HG03439 (cell line): ENCODE results near the gene FAM217A.

Experiments used
- ATAC-seq: cut with Tn5 transposase; IDR thresholded peaks from one replicate; pipeline ENCODE4 v1.9.1; 2021; ENCODE audit warnings: mild to moderate bottlenecking, moderate library complexity; ENCODE audit not compliant: unreplicated experiment

Gene FAM217A

DNA sequence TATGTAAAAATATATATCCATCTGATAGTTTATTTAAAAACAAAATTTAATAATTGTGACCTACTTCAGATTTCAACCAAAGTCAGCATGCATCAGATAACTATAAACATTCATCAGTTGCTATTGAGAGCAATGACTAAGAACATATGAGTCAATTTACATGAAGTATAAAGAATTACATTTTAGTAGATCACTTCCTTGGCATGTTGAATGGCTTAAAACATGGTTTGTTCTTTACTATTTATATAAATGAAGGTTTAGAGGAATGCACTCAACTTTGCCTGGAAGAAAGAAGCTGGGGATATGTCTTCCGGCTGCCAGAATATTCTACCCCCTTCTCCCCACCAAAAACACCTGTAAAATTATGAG lies 6.4 kb upstream of the FAM217A start:
- no peak for ATAC-seq

DNA sequence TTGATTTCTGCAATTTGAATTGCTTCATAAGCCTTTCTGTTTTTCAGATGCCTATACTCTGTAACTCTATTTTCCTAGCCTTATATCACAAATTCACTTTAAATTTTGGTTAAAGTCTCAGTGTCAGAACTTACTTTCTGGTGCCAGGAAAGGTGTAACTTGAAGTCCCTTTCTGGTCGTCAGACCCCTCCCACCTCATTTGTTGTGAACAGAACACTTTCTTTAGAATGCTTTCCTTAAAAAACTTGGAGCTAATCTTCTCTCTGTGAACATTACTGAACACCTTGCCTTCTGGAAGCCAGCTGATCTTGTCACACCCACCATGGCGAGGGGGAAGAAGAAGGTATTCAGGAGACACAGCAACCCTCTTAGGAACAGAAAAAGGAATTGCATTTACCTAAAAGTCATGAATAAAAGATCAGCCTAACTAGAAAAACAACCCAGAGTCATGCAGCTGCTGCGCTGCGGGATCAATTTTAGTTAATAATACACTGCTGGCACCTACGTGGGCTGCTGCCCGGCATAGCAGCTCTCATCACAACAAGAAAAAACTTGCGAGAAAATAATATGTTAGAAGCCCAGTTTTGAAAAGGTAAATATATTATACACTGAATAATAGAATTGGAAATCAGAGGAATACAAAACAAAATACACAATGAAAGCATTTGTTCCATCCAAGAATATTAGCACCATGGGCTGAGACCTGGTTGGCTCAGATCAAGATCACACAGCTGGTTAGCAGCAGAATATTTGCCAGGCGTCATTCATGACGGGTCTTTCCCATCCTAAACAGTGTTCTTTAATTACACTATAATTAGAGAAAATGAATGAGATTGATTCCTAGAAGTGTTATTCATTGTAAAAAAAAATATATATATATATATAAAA lies 5.8 kb upstream of the FAM217A start:
- ATAC-seq, result no peak

DNA sequence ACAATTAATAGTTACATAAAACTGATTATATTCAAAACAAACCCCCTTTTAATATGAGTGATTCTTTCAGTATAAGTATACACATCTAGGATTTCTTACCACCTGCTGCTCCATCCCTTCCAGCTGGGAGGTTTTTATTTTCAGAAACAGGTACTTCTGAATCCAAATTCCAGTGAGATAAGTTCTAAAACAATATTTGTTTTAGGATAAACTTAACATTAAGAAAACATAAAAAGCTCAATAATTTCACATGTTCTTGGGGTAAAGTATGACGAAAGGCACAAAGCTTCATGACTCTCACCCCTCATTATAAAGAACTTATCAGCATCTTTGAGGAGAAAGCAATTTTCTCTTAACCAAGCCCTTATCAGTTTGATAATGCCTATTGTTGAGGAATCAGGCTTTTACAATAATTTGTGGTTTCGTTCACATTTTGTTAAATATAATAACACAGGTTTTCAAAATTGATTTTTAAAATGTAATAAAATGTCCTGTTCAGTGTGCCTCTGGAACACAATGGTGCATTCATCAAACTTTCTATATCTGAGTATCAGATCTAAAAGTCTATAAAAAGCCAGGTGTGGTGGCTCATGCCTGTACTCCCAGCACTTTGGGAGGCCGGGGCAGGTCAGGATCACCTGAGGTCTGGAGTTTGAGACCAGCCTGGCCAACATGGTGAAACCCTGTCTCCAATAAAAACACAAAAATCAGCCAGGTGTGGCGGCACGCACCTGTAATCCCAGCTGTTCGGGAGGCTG lies 4.3 kb downstream of the FAM217A start:
- no peak for ATAC-seq

DNA sequence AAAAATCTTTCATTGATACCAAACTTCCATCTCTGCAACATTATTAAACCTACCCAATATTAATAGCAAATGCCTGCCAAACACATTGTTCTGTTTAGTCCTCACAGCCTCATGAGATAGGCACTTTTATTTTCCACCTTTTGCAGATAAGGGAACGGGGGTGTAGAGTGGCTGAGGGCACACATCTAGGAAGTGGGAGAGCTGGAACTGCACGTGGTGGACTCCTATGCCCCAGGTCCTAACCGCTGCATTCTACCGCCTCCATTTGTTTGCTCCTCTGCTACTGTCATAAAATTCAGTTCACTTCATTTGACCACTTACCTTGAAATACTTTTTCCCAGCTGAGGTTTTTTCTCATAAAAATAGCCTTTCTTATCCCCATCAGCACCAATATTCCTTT lies 7.6 kb downstream of the FAM217A start:
- ATAC-seq, result no peak

DNA sequence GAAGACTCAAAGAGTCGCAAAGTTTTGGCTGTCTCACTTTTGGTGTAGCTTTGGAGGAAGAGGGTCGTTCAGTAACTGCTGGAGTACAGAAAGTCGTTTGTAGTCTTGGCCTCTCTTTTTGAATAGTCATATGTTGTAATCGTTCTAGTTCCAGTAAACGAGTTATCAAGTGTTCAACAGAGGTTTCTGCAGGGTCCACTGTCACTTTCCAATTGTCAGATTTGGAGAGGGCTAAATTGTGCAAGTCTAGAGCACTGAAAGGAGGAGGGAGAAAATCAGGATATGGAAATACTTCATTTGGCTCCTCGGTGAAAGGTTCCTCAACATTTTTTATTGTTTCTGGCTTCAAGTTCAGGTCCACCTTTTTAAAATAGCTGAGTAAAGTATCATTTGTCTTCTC lies 9.7 kb downstream of the FAM217A start:
- no peak for ATAC-seq

DNA sequence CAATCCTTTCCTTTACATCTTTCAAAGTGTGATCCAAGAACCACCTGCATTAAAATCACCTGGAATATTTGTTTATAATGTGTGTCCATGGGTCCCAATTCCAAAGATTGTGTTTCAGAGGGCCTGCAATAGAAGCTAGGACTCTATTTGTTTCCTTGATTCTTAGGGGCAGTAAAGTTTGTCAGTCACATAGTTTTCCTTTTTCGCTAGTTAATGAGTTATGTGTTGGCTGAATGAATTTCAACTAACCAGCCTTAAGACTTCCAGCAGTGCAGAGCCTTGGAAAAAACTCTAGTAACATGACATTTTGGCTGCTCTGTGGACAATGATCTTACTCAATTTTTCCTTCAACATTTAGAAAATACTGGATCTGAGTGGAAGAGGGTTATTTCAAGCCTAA lies 11.3 kb downstream of the FAM217A start:
- ATAC-seq, result no peak

DNA sequence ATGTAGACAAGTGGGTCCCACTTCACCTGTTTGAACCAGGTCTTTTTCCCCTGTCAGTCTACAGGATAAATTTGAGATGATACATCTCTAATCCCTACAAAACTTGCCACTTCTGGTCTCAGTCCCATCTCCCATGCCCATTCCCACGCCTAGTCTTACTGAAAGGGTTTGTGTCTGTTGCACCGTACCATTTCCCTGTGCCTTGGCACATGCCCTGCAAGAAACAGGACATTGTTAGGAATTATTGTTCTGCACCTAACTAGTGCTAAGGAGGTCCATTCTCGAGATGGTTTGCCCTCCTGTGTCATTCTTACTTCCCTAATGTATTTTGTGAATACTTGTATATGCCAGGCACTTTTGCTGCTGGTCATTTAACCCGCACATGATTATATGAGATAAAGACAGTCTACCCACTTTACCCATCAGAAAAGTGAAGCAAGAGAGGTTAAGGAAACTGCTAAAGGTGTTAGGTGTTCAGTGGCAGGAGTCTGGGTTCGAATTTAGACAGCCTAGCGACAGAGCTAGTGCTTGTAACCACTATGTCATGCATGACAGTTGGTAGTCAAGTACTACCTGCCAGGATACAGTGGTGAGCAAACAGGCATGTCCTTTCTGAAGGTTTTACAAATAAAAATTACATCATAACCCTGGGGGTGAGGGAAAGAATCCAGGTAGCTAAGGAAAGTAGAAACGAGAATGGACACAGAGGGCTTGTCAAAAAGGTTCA lies 12.7 kb downstream of the FAM217A start:
- ATAC-seq, result no peak

DNA sequence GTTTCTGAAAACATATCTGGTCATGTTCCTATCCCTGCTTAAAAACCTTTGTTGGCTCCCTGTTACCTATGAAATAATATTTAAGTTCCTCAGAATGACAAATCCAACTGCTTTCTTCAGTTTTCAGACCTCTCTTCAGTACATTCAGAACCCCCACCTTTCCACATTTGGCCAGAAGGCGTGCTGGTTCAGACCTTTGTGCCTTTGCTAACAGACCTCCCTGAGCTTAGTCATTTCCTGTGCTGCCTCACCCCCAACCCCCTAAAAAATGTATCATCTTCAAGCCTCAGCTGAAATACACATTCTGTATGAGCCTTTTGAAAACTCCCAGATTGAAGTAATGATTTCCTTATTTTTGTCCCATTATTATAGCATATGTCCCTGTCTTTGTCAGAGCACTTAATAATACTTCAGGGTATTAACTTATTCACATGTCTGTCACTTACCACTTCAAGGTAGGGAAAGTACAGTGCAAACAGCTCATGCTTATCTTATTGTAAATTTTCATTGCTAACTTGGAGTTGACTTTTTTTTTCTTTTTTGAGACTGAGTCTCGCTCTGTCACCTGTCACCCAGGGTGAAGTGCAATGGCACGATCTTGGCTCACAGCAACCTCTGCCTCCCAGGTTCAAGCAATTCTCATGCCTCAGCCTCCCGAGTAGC lies 19.7 kb downstream of the FAM217A start:
- ATAC-seq, result no peak

DNA sequence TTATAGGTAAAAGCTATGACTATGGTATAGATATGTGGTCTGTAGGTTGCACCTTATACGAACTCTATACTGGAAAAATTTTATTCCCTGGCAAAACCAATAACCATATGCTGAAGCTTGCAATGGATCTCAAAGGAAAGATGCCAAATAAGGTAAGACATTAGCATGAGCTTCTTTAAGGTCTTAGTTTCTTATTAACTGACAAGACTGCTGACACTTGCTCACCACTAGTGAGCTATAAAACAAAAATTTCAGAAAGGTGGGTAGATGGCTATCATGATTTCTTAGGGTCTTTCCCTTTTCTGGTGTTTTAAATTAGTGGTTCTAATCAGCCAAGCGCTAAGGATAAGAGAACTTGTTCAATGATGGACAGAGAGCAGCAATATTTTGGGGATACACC lies 21.9 kb downstream of the FAM217A start:
- ATAC-seq, result no peak

DNA sequence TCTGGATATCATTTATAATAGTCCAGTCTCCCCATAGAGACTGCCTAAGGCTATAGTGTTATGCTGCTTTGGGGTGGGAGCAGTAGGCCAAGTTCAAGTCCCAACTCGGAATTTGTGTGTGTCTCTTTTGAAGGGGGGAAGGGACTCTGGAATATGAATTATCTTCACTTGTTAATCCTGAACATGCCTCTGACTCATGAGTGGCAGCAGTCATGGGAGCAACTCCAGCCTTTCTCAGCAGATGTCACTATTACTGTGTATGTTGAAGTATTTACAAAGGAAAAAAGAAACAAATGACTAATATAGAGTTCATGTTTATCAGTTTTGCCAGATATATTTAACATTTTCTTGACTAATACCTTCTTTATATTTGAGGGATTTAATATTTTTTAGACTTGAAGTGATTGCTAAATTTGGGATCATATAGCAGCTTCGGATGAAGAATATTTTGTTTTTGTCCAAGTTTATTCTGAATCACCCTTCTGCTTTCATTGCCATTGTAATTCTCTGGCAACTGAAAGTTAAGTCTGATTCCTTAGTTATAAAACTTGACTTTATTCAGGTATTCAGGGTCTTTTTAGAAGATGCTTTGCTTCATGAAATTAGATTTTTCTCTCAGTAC lies 23.4 kb downstream of the FAM217A start:
- ATAC-seq, result no peak

DNA sequence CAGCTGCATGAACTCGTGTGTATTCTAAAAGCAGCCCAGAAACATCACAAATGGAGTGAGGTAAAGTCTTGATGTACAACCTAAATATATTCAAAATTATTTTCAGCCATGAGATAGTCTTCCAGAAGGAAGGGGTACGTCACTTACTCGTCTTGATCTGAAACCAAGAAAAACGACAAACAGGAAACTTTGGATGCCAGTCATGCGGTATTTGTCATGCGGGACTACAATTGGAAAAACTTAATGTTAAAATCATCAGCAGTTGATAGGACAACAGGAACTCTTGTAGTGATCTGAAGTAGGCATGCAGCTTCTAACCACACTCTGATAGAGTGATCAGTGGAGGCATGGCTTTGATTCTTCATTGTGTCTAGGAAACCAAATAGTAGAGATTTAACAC lies 29.7 kb downstream of the FAM217A start:
- ATAC-seq, result no peak

DNA sequence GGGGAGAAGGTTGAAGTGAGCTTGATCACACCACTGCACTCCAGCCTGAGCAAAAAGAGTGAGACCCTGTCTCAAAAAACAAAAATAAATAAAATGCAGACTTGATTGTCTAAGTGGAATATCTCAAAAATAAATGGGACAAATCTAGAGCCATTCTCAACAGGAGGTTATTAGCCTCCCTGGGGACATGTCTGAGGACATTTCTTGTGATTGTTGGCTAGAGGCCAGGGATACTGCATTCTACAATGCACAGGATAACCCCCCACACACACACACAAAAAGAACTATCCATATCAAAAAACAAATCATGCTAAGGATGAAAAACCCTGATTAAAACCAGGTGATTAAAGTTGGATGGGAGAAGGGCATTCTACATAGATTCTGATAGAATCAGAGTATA lies 37.5 kb downstream of the FAM217A start:
- ATAC-seq, result no peak

DNA sequence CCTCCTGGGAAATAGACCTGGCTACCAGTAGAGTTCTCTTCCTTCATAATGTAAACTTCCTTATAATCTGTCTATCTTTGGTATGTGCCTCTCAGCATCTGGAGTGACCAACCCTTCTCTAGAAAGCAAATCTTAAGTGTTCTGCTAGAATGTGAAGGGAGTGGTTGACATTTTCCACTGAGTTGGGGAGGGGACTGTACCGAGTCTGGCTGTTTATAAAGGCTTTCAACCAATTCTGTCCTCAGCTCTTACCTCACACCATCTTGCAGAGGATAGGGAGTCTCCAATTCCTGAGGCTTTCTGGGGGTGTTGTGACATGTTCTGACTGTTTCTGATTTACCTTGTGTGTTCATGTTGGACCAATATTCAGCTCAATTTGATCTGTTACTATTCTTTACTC lies 39.6 kb downstream of the FAM217A start:
- no peak for ATAC-seq

DNA sequence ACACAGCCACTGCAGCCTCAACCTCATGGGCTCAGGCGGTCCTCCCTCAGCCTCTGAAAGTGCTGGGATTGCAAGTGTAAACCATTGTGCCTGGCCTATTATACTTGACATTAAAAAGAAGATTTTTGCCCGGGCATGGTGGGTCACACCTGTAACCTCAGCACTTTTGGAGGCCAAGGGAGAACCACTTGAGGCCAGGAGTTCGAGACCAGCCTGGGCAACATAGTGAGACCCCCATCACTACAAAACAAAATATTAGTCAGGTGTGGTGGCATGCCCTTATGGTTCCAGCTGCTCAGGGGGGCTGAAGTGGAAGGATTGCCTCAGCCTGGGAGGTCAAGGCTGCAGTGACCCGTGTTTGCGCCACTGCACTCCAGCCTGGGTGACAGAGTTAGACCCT lies 42.4 kb downstream of the FAM217A start:
- no peak for ATAC-seq

DNA sequence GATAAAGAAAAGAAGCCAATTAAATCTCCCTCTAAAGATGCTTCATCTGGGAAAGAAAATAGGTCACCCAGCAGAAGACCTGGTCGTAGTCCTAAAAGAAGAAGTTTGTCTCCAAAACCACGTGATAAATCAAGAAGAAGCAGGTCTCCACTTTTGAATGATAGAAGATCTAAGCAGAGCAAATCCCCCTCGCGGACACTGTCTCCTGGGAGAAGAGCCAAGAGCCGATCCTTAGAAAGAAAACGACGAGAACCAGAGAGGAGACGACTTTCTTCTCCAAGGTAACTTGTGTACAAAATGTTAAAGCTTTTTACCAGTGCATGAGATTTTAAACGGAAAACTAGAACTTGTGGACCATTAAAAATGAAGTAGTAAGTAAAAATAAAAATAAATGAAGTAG lies 46.5 kb downstream of the FAM217A start:
- no peak for ATAC-seq

DNA sequence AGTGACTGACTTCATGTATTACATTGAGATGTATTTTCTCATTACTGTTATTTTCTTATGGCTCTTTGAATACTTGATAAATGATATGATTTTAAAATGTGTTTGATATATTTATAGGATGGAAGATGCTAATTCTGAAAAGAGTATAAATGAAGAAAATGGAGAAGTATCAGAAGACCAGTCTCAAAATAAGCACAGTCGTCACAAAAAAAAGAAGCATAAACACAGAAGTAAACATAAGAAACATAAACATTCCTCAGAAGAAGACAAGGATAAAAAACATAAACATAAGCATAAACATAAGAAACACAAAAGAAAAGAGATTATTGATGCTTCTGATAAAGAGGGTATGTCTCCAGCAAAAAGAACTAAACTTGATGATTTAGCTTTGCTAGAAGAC lies 47.5 kb downstream of the FAM217A start:
- ATAC-seq, result no peak

DNA sequence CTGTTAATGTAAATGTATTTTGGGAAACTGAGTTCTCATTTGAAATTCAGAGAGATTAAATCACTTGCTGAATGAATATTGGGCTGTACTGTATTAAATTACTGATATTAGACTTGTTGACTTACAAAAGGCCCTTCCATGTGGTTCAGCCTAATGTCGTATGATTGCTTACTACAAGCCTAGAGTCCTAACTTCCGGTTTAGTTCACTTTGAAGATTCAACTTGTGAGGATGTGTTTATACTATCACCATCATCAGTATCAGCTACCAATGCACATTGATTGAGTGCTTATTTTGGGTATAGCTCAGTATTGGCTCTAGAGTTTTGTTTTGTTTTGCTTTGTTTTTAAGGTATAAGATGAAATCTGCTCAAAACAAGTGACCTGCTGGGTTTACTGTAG lies 48.3 kb downstream of the FAM217A start:
- no peak for ATAC-seq

DNA sequence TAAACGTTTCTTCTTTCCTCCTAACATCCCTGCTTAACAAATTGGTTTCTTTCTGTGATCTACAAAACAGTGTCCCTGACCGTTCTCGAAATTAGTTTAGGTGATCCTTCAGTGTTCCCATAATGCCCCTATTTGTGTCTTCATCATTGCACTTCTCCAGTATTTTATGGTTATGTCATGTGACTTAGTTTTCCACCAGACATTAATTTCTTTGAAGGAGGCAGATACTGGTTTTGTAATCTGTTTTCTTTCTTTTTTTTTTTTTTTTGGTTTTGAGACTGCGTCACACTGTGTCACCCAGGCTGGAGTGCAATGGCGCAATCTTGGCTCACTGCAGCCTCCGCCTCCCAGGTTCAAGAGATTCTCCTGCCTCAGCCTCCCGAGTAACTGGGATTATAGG lies 49.2 kb downstream of the FAM217A start:
- no peak for ATAC-seq

DNA sequence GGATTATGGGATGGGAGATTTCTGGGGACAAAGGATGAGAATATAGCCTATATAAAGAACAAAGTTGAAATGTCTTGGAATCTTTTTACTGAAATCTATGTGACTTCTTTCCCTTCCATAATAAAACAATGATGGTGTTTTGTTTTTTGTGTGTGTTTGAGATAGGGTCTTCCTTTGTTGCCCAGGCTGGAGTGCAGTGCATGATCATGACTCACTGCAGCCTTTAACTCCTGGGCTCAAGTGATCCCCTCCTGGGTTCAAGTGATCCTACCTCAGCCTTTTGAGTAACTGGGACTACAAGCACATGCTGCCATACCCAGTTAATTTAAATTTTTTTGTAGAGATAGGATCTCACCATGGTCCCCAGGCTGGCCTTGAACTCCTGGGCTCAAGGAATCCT lies 50.9 kb downstream of the FAM217A start:
- ATAC-seq, result no peak

DNA sequence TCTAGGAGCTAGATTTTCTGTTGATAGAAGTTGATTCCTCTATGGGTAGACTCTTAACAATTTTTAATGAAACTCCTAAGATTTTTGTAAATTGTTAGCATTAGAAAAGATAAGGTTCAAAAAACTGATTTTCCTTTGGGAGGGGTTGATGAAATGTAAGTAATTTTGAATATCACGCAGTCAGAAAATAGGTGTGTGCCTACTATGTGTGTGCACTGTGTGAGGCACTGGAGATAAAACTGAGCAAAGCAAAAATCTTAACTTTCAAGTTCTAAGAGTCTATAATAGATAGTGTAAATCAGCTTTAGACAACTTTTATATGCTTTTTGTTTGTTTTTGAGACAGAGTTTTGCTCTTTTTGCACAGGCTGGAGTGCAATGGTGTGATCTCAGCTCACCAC lies 53.3 kb downstream of the FAM217A start:
- ATAC-seq, result no peak

DNA sequence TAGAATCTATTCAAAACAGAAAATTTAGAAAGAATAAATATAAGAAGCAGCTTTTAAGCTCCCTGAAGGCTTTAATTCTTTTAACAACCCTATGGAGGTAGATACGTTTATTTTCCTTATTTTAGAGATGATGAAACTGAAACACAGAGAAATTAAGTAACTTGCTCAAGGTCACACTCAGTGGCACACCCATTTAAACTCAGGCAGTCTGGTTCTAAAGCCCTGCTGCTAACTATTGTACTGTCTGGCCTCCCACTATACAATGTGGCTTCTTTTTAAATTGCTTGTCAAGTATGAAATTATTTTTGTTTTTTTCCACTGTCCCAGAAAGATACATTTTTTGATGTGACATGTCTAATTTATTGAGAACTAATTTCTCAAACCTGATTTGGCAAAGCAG lies 55.7 kb downstream of the FAM217A start:
- no peak for ATAC-seq
